NCI-H1930 (cell line): Measurements from ENCODE around the gene SYNGR3.

Experiments used
- DNase-seq, 2 experiments: peaks; one replicate each; lab custom pipeline; 2025; lab: John Stamatoyannopoulos, UW

The SYNGR3 gene

DNA sequence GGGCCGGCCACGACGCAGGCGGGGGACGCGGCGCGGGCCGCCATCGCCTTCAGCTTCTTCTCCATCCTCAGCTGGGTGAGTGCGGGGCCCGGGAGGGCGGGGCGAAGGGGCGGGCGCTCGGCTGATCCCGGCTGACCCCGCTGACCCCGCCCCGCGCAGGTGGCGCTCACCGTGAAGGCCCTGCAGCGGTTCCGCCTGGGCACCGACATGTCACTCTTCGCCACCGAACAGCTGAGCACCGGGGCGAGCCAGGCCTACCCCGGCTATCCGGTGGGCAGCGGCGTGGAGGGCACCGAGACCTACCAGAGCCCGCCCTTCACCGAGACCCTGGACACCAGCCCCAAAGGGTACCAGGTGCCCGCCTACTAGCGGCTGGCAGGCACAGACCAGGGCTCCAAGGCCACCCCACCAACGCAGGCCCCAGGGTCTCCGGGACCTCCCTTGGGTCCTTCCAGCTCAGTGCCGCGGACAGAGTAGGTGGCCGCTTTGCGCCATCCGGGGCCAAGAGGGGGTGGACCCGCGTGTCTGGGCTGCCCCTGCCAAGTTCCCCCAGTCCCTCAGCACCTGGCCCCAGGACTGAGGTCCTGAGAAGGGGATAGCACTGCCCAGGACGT, 3.0 kb downstream of the SYNGR3 start:
- no peak for DNase-seq

DNA sequence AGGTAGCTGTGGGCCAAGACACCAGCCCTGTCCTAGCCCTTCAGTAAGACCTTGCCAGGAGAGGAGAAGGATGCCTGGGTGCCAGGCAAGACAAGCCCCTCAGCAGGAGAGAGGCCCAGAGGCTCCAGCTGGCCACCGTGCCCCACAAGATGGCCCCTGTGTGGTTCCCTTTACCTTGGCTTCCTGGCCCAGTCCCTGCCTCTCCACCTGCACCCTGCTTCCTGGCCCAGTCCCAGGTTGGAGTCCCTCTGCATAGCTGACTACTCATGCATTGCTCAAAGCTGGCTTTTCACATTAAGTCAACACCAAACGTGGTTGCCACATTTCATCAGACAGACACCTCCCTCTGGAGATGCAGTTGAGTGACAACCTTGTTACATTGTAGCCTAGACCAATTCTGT, 4.0 kb downstream of the SYNGR3 start:
- DNase-seq, result no peak

DNA sequence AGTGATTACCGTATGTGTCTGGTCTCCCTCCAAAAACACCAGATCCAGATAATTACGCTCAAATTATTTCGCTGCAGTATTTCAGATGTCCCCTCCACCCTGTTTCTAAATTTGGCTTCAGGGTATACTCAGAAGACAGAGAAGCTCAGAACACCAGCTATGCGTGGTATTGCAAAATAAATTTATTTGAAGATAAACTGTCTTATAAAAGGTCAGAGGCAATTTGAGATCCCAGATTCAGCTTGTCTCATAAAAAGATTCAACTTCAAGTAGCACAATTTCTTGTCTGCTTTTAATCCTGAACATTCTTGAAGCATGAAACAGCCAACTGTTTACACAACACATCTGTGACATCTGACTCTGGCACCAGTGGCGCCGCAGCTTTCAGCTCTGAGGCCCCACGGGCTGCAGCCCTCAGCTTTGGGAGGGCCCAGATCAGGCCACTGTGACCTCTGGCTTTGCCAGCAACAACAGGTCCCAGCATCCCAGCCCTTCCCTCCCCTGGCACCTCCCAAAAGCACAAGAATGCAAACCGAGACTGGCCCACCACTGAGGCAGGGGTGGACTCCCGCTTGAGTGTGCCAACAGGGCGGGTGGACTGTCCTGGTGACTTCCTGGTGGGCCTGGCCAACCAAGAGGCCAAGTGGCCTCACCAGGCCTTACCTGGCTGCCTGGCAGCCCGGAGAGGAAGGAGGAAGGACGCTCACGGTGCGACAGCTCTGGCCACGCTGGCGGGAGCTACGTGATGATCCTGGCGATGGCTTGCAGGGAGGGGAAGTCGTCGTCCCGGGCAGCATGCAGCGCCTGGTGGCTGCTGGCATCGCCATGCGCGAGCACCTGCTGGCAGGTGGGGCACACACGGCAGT, 8.0 kb downstream of the SYNGR3 start:
- DNase-seq, result no peak

DNA sequence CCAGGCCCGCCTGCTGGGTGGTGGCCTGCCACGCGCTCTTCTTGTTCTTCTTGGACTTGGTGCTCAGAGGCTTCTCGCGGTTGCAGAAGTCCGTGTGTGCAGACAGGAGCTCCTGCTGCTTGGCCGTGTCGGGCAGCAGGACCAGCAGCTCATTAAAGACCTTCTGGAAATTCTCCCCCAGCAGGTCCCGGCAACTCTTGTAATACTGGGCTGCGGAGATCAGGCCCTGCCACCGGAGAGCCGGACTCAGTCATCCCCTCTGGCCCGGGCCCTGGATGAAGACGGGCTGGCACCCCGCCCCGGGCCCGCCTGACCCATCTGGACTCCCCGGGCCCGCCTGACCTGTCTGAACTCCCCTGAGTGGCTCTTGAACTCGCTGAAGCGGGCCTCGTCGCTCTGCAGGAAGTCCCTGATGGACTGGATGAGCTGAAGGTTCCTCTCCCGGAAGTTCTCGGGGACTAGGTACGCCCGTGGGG, 8.6 kb downstream of the SYNGR3 start:
- no peak for DNase-seq

DNA sequence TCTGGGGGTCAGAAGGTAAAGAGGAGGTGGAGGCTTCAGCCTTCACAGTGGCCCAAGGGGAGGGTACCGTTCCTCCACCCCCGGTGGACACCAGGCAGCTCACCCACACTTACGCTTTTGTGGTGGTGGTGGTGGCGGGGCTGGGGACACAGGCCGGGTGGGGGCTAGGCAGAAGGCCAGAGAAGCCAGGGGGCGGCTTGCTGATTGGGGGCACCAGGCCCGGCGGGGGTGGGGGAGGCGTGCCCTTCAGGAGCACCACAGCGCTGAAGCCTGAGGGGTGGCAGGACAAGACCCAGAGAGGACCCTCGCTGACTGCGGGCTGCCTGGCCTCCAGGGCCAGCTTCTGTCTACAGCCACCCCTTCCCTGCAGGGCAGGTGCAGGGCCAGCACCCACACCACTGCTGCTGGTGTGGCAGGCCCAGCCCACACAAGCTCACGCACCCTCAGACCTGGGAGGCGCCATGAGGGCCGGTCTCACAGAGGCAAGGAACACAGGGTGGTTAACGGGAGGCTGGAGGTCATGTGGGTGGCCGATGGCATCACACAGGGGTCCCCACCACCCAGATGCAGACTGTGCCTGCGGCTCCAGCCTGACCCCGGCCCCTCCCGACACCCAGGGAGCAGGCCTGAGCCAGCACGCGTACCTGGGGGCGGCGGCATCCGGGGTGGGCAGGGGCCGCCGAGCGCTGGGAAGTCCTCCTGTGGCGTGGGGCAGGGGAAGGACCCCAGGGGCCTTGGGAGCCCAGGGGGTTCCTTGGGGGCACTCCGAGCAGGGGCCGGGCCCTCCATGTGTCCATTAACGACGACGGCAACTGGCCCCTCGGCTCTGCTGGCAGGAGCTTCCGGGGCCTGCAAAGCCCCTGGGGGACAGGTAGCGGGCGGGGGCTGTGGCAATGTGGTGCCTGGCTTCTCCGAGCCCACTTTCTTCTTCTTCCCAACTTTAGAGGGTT, 9.4 kb downstream of the SYNGR3 start:
- no peak for DNase-seq

DNA sequence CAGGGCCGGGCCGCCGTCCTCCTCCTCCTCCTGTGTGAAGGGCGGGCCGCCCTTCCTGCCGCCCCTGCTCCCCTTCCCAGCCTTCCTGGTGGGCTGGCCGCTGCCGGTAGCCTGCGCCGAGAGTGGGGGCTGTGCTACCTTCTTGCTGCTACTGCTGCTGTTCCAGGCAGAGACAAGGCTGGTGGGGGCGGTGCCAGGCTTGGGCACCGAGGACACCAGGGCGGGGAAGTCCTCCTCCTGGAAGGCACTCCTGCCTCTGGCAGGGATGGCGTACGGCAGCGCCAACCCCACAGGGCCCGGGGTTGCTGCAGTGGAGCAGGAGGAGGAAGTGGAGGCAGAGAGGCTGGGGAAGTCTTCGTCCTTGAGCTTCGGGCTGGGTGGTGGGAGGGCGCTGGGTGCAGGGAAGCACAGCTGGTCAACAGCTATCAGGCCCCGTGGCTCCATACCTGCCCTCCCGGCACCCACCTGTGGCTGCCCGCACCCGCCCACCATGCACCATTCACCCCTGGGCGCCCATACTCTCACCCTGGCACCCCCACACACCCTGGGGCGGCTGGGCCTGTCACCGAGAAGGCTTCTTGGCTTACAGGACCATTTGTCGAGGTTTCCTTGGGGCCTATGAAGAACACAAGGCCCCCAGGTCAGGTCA, 10.2 kb downstream of the SYNGR3 start:
- no peak for DNase-seq

DNA sequence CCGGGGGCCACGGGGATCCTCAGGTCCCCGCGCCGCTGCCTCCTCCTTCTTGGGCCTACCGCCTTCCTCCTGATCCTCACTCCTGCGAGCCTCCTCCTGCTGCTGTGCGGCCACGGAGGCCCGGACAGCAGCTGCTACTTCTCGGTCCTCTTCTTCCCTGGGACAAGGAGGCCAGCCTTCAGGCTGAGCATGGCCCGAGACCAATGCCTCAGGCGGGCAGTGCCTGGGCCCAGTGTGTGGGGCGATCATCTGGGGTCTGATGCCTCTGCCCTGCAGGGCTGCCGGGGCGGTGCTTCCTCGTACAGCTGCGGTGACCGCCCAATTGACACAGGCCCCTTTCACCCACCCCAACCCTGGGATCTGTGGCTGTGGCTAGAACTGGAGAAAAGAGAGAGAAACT, 11.3 kb downstream of the SYNGR3 start:
- DNase-seq, result no peak

DNA sequence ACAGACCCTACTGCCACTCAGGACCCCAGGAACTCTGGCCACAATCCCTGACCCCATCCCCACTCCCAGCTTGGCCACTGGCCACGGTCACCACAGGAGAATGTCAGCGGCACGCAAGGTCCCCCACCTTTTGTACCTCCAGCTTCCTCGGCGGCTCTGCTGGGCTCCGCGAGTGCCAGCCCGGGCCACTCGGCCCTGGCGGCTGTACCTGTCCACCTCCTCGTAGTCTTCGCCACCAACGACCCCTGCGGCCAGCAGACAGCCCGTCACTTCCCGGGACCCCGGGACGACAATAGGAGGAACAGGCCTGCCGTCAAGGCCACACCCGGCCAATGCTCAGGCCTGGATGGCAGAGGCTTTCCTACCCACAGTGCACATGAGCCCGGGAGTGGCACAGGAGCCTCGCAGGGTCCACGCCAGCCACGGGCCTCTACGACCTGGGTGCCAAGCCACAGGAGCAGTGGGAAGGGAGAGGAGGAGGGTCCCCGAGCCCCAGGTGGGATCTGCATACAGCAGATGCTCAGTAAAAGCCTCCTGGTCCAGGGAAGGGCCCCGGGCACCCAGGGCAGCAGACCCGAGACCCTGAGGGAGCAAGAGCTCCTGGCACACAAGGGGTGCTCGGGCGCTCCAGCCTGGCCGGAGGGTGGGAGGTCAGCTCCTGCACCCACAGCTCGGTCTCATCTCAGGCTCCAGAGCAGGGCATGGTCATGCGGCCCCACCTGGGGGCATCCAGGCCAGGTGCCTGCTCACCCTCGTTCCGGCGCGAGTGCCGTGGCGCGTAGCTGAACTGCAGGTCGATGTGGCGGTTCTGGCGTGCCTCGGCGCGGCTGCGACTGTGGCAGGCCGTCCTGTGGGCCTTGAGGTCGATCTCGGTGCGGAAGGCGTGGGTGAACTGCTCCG, 11.9 kb downstream of the SYNGR3 start:
- DNase-seq, result no peak

DNA sequence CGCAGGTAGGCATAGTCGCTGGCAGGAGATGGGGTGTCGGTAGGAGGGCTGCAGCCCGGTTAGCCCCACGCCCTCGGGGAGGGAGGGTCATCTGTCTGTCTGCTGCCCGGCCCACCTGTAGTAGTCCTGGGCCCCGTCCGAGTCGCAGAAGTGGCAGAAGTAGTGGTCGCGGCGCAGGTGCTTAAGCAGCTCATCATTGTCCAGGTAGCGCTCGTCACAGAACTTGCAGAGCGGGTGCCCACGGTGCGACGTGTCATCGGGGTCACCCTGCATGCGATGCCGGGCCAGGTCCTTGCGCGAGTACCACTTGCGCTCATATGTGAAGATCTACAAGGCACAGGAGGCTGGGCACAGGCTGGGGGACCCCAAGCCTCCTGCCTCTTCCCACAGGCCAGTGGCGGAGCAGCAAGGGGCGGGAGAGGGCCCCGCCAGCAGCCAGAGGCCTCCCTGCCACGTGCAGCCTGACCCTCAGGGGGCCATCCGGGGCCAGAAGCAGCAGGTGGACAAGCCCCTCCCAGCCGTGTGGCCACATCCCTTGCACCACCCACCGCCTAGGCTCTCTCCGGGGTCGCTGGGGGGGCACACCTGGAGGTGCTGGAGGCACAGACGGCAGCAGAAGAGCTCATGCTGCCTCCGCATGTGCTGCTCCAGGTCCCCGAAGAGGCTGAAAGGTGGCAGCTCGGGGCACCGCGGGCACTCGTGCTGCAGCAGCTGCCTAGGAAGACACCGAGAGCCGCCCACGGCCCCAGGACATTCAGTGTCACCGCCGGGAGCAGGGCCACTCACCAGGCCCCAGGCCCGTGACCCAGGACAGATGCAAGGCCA, 12.8 kb downstream of the SYNGR3 start:
- no peak for DNase-seq

DNA sequence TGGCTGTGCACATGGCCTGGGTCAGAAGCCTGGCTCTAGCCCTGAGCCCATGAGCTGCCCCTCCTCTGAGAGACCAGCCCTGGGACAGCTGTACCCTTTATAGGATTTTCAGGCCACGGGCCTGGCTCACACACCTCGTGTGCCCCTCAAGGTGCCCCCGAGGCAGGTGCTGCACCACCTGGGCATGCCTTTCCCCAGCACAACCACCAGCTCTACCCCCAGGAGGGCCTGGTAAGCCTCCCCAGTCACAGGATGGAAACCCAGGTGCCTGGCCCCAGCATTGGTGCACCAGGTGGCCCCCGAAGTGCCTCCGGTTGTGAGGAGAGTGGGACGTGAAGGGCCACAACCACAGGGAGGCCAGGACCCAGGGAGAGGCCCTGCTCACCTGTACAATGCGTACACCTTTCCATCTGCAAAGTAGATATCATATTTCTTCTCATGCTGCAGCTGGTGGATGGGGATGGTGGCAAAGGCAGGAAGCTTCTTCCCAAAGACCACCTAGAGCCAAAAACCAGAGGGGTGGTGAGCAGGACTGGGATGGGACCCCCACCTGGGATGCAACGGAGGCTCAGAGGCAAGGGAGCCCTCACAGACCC, 13.6 kb downstream of the SYNGR3 start:
- no peak for DNase-seq

DNA sequence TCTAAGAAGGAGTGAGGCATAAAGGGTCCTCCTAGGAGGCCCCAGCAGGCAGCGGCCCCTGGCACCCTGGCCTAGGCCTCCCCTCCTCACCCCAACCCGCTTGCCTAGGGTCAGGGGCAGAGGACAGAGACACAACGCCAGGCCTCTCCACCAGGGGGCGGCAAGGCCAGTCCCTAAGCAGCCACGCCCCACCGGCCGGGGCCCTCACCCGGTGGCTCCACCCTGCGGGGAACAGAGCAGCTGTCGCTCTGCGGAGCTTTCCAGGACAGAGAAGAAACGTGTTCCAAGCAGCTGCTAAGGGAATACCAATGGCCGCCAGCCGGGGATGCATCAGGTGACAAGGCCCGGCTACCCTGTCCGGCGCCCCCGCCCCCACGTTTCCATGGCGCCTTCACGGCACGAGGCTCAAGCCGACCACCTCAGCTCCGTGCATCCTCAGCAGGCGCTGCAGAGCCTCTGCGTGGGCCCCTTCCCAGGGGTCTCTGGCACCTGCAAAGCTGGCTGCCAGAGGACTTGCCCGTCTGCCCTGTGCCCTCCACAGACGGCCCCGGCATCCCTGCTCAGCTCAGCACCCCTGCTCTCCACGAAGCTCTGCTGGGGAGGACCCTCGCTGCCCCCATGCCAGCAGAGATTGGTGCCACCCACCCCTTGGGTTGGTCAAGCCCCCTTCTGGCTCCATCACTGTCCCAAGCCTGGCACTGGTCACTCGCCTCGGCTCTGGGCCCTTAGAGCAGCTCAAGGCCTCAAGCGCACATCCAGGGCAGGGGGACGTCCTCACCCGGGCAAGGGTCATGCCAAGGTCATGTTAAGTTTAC, 14.3 kb downstream of the SYNGR3 start:
- DNase-seq, result peak; percentile 98

DNA sequence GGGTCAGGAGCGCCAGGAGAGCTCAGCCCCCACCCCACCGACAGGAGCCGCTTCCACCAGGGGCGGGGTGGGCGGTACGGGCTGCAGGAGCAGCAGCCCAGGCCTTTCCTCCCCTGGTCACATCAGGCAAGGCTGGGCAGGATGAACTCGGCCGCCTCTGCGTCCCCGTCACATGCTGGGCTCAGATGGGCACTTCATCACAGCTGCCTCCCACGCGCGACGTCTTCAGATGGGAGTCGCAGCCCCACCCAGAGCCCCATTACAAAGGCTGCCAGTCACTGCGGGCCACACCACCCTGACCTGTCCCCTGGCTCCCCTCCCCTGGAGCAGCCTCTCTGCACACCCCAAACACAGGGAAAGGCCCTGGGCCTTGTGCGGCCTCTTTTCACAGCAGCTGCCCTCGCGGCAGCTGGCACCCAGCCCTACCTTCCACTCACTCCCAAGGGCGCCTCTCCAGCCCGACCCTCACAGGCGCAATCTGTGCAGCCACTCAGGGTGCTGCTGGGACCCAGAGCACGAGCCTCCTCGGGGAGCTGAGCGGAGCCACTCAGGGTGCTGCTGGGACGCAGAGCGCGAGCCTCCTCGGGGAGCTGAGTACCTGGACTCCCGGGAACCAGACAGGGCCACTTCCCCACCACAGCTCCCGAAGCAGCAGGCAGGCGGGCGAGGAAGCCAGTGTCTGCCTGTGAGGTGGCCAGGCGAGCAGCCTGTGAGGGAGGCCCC, 15.2 kb downstream of the SYNGR3 start:
- no peak for DNase-seq

DNA sequence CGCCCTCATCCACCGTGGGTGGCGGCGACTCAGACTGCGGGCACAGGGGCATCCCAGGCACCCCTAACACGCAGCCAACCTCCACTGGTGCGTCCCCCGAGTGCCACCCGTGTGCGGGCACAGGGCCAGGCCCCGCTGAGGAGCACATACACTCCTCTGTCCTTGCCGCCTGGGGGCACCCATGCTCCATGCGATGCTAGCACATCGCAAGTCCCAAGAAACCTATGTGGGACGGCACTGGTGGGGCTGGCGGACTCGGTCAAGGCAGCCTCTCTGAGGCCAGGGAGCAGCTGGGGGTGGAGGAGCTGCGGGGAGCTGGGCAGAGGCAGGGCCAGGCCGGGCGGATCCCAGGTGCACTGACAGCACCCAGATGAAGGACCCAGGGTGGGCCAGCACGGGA, 15.9 kb downstream of the SYNGR3 start:
- no peak for DNase-seq

DNA sequence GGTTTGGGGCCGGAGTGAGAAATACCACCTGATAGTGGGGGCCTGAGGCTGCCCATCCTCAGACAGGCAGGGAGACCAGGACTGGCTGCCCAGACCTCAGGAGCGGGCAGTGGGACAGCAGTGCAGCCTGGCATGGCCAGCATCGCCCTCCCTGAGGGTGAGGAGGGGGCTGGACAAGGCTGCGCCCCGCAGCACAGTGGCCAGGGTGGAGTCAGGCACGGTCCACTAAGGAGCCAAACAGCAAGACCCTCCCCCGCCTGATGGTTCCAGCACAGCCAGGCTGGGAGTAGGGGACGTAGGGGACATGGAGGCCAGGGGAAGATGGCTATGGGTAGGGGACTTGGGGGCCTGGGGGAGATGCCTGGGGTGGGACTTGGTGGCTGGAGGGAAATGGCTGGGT, 16.5 kb downstream of the SYNGR3 start:
- DNase-seq, result no peak

DNA sequence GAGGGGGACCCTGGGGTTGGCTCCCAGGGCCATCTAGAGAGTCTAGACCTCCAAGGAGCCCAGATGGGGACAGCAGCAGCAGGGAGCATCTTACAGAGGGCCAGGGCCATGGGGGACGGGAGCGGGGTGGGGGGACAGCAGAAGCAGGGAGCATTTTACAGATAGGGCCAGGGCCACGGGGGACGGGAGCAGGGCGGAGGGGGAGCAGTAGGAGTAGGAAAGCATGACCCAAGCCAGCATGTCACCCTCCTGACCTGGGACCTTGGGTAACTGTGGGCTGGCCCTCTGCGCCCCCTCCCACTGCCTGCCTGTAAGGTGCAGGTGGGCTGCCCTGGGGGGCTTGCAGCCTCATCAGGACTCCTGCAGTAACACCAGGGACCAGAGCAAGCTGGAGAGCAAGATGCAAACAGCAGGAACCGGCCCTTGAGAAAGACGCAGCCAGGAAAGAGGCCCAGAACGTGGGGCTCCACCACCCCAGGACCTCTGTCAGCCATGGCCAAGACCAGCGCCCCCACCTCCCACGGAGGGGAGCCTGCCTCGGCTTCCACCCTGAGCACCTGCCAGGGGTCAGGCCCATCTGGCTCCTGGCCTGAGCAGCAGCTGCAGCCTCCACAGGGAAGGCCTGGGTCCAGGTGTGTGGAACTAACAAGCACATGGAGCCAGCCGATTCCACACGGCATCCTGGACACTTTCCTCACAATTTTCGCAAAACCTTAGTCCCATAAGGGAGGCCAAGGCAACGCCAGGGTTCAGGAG, 17.5 kb downstream of the SYNGR3 start:
- DNase-seq, result no peak

DNA sequence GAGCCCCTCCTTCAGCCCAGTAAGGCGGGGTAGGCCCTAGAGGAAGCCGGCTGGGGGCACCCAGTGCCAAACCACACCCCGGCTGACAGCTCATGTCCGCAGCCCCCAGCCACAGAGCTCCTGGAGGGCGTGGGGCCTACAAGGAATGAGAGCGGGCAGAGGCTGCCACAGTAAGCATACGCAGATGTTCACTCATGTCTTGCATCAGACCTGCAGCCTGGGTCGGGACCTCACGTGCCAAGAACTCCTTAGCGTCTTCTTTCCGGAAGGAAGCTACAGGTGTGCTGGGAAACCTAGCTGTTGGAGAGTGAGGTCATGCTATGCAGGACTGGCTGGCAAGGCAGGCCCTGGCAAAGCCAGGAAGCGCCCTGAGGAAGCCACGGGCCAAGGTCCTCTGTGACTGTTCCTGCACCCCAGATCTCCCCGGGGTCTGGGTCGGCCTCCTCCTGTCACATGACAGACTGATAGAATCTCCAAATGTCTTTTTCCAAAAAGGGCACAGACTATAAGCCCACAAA, 18.3 kb downstream of the SYNGR3 start:
- no peak for DNase-seq

DNA sequence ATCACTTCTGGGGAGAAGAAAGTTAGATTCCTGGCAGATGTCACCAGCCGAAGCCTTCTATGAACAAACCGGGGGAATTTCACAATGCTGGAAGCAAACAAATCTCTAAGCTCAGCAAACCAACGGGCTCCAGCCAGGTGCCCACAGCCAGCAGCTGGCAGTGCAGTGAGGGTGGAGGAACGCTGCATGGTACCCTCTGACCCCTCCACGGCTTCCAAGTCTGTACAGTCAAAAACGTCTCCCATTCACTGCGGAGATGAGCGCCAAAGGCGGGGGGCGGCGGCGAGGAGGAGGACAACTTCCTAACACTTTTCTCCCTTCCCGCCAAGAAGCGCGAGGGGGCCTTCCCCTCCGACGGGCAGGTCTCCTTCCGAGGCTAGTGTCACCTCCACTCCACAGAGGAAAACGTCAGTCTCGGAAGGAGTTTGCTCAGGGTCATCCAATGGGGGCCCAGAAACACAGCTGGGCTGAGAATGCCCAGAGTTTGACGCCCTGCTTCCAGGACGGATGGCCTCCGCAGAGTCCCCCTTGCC, 18.9 kb downstream of the SYNGR3 start:
- no peak for DNase-seq
